Stomach (tissue), 19 donors: ENCODE measurements around the gene GLCCI1. TPM values are rescaled to one million over a fixed set of nuclear protein-coding genes. Genes with fewer than 3 reads are reported as not detected.

Source experiments
- DNase-seq, 2 donors: peaks; one replicate each; pipeline versions ENCODE4 v3.0.0 to v3.0.0-alpha.2; 2013 to 2019
- H3K27ac ChIP-seq, 5 donors: fragments of 200-600 bp in 4 of 5; sonication (generic) in 4 of 5; one replicate each; pipeline ENCODE4 v1.5.1; 2013 to 2019; ENCODE audit warnings: mild to moderate bottlenecking in 1 of 5, moderate library complexity in 1 of 5
- H3K27me3 ChIP-seq, 3 donors: fragments of 200-600 bp; sonication (generic); one replicate each; pipeline ENCODE4 v1.5.1; 2017 to 2019; ENCODE audit warnings: mixed run types in 1 of 3
- H3K36me3 ChIP-seq, 4 donors: fragments of 200-600 bp; sonication (generic); 1 replicate in 3 of 4; 2 replicates in 1 of 4; pipeline ENCODE4 v1.5.1; 2016 to 2019
- H3K4me1 ChIP-seq, 4 donors: fragments of 200-600 bp; sonication (generic); one replicate each; pipeline ENCODE4 v1.5.1; 2016 to 2019
- H3K4me3 ChIP-seq, 4 donors: fragments of 200-600 bp; sonication (generic) in 3 of 4; one replicate each; pipeline ENCODE4 v1.5.1; 2016 to 2019; ENCODE audit warnings: mild to moderate bottlenecking in 1 of 4
- H3K9me3 ChIP-seq, 4 donors: fragments of 200-600 bp; sonication (generic); one replicate each; pipeline ENCODE4 v1.5.1; 2016 to 2019
- EP300 ChIP-seq: sonication (generic); formaldehyde crosslinking; IDR thresholded peaks from one replicate; pipeline ENCODE4 v1.6.1; 2017; ENCODE audit warnings: antibody characterized with exemption
- POLR2A ChIP-seq, 4 donors: fragments of 450-650 bp; IDR thresholded peaks; one replicate each; pipeline ENCODE4 v1.6.1; 2016; ENCODE audit warnings: antibody characterized with exemption in 4 of 4, control low read depth in 2 of 4, mild to moderate bottlenecking in 1 of 4, moderate library complexity in 1 of 4
- POLR2AphosphoS5 ChIP-seq, 3 donors: sonication (generic); formaldehyde crosslinking; IDR thresholded peaks; one replicate each; pipeline ENCODE4 v1.6.1; 2016; ENCODE audit warnings: antibody characterized with exemption in 3 of 3
- WGBS, 5 donors: extraction: QIAGEN DNeasy Blood & Tissue Kit in 3 of 5; methylation state at CpG; one replicate each; pipeline versions ENCODE4 v1.1.5 to v1.1.7; 2013 to 2018; 5-methylcytosine and 5-hydroxymethylcytosine counted together
- intact Hi-C: fragments of 100-400 bp; cut with DNase I; formaldehyde crosslinking; loops from one replicate; pipeline ENCODE4 v1.15.1; 2023; ENCODE audit warnings: low total_unique reads
- long read RNA-seq, 10 donors: transcript quantifications; one replicate each; lab custom pipeline, GENCODE V29; 2026
- polyA plus RNA-seq, 3 donors: library from polyadenylated mRNA; stranded (reverse); fragments of 200-250 nt; gene quantifications; one replicate each; pipeline ENCODE4 v1.2.3, GENCODE V29; 2013
- total RNA-seq, 5 donors: library from RNA; depleted of rRNA; stranded (reverse); fragments of >200 nt; gene quantifications; one replicate each; pipeline versions ENCODE4 v1.1.0 to v1.2.3, GENCODE V29; 2014 to 2016
- TF ChIP-seq, protein P1 (sequence below), 7 experiments: fragments of 450-650 bp in 4 of 7; fragments of 200-600 bp in 3 of 7; sonication (generic) in 3 of 7; IDR thresholded peaks; one replicate each; pipeline ENCODE4 v1.5.1; 2016 to 2019; ENCODE audit warnings: antibody characterized with exemption in 7 of 7, control low read depth in 2 of 7, mild to moderate bottlenecking in 1 of 7
- donor health status: healthy with polysubstance abuse.
- donor health status: Bipolar disorder and iron deficiency.
- donor health status: healthy.

GLCCI1 gene
- 10 to 100 TPM in 4 of 5 donors, 1 to 10 TPM in 1; 4.6 to 60.9 (median 26.6) TPM for total RNA-seq
- polyA plus RNA-seq, result 1 to 10 TPM; 2.6 to 3.2 (median 3.0) TPM
- long read RNA-seq, donor 1, partial matches to known transcripts, result 0 of 2 reads
- long read RNA-seq, donor 1, other reads (novel, unspliced or antisense), result 0 of 2 reads
- long read RNA-seq, donor 2, result 0 reads
- long read RNA-seq, donor 3, full-length matches to known transcripts, result 1 of 1 reads
- long read RNA-seq, donor 3, partial matches to known transcripts, result 0 of 1 reads
- long read RNA-seq, donor 3, other reads (novel, unspliced or antisense), result 0 of 1 reads
- long read RNA-seq, donor 4, result 0 reads
- long read RNA-seq, donor 5, full-length matches to known transcripts, result 1 of 1 reads
- long read RNA-seq, donor 5, partial matches to known transcripts, result 0 of 1 reads
- long read RNA-seq, donor 5, other reads (novel, unspliced or antisense), result 0 of 1 reads
- long read RNA-seq, donor 6, full-length matches to known transcripts, result 1 of 1 reads
- long read RNA-seq, donor 6, partial matches to known transcripts, result 0 of 1 reads
- long read RNA-seq, donor 6, other reads (novel, unspliced or antisense), result 0 of 1 reads
- long read RNA-seq, donor 7, full-length matches to known transcripts, result 4 of 4 reads
- long read RNA-seq, donor 7, partial matches to known transcripts, result 0 of 4 reads
- long read RNA-seq, donor 7, other reads (novel, unspliced or antisense), result 0 of 4 reads
- long read RNA-seq, donor 8, full-length matches to known transcripts, result 2 of 2 reads
- long read RNA-seq, donor 8, partial matches to known transcripts, result 0 of 2 reads
- long read RNA-seq, donor 8, other reads (novel, unspliced or antisense), result 0 of 2 reads
- long read RNA-seq, donor 9, partial matches to known transcripts, result 9 of 15 reads
- long read RNA-seq, donor 9, other reads (novel, unspliced or antisense), result 5 of 15 reads
- long read RNA-seq, donor 10, partial matches to known transcripts, result 0 of 1 reads
- long read RNA-seq, donor 10, other reads (novel, unspliced or antisense), result 0 of 1 reads

DNA sequence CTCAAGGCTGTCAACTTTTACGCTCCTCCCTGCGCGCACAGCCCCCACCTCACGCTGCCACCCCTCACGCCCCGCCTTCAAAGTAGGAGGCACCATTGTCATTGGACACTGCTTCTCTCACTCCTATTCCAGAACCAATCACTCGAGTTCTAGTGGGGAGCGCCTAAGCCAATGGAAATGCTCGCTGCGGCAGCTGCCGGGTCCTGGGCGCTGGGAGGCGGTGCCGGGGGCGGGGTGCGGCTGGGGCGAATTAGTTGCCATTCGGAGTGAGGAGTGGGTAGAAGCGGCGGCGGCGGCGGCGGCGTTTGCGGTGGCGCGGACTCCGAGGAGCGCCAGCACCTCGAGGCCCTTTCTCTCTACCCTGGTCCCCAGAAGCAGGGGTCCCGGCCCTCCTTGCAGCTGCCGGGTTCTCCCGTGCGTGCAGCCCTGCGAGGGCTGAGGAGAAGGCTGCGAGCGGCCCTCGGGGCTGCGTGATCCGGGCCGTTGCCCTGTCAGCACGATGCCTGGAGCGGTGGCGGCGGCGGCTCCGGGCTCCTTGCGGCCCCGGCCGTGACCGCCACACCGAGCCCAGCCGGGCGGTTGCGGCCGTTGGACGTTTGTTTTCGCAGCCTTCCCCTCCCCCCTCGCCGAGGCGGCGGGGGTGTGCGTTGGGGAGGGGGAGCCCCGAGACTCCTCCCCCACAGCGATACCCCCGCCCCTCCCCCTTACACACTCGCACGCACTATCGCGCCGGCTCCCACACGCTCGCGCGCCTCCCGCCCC, at the start of gene GLCCI1:
TSS of gene GLCCI1 (plus strand) at position 253 of the 762 bp plus-strand sequence. CDS start 555 bp downstream, outside the sequence.
- WGBS, 5 donors, result 0 to 1% (median 0%) methylated on average over 40 to 77 of the region's 77 CpGs
- peaks cover 0 to 43% (median 26%) of the 10 kb centered on the region in 4 donors for H3K4me1 ChIP-seq
- intact Hi-C loops, result no loop called here
- H3K27ac ChIP-seq, result peak within 1 kb of the TSS; percentile 96 to 99 (median 98)
- TF ChIP-seq POLR2A (IDR thresholded peaks at IDR 0.05) (peak in 2 of 4 donors; percentile 82 to 86), POLR2AphosphoS5 (IDR thresholded peaks at IDR 0.05) (peak; percentile 20 to 80 (median 49))
- TF ChIP-seq, protein P1, sequence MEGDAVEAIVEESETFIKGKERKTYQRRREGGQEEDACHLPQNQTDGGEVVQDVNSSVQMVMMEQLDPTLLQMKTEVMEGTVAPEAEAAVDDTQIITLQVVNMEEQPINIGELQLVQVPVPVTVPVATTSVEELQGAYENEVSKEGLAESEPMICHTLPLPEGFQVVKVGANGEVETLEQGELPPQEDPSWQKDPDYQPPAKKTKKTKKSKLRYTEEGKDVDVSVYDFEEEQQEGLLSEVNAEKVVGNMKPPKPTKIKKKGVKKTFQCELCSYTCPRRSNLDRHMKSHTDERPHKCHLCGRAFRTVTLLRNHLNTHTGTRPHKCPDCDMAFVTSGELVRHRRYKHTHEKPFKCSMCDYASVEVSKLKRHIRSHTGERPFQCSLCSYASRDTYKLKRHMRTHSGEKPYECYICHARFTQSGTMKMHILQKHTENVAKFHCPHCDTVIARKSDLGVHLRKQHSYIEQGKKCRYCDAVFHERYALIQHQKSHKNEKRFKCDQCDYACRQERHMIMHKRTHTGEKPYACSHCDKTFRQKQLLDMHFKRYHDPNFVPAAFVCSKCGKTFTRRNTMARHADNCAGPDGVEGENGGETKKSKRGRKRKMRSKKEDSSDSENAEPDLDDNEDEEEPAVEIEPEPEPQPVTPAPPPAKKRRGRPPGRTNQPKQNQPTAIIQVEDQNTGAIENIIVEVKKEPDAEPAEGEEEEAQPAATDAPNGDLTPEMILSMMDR (IDR thresholded peaks at IDR 0.05), result no peak
- peak within 1 kb of the TSS; percentile 89 to 98 (median 95) for H3K4me3 ChIP-seq
- H3K36me3 ChIP-seq, result no peaks in the 10 kb centered on the region
- H3K9me3 ChIP-seq, result no peaks in the 10 kb centered on the region
- H3K27me3 ChIP-seq, result no peaks in the 10 kb centered on the region
- peak; percentile 96 to 99 for DNase-seq

- H3K9me3 ChIP-seq, result no peaks in the 10 kb centered on the region
- 45 to 64% (median 48%) methylated on average over 2 of the region's 2 CpGs for WGBS, 5 donors
- peaks cover 0 to 50% (median 22%) of the 10 kb centered on the region in 4 donors for H3K4me1 ChIP-seq
- H3K36me3 ChIP-seq, result no peaks in the 10 kb centered on the region
- H3K4me3 ChIP-seq, result no peak overlapping the region
- no peak for DNase-seq
- no peak for TF ChIP-seq EP300
- TF ChIP-seq, protein P1 (IDR thresholded peaks at IDR 0.05), result no peak
- H3K27me3 ChIP-seq, result no peaks in the 10 kb centered on the region
- intact Hi-C loops, result no loop called here
- H3K27ac ChIP-seq, result peak overlapping the region in 1 of 5 donors; percentile 62
These were observed 49.1 kb upstream of the GLCCI1 start for GRCh38 chr7:7919449-7919945.

DNA sequence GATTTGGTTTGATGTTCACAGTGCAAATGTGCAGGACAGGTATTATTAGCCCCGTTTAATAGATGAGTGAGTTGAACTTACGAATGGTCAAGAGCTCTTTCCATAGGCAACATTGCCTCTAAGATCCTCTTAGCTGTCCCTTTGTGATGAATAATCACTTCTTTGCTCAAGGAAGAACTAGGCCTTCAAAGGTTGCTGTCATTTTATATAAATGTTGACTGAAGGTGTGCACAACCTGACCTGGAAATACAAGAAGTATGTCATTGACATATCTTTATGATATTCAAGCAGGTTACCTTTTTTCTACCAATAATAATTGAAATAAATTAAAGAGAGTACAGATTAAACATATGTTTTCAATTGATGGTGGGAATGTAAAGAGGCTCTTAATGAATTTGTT, 48.5 kb upstream of the GLCCI1 start:
- no peak for DNase-seq
- TF ChIP-seq, protein P1 (IDR thresholded peaks at IDR 0.05), result no peak
- TF ChIP-seq POLR2AphosphoS5 (IDR thresholded peaks at IDR 0.05), result no peak
- no peak for TF ChIP-seq POLR2A (IDR thresholded peaks at IDR 0.05)
- TF ChIP-seq EP300, result no peak
- 48 to 72% (median 66%) methylated on average over 2 of the region's 2 CpGs for WGBS, 5 donors
- H3K4me3 ChIP-seq, result peak overlapping the region in 1 of 4 donors; percentile 23
- intact Hi-C loops, result no loop called here
- H3K9me3 ChIP-seq, result no peaks in the 10 kb centered on the region
- H3K4me1 ChIP-seq, result peaks cover 0 to 50% (median 22%) of the 10 kb centered on the region in 4 donors
- H3K27ac ChIP-seq, result peak overlapping the region in 3 of 5 donors; percentile 10 to 62 (median 27)
- H3K27me3 ChIP-seq, result no peaks in the 10 kb centered on the region
- no peaks in the 10 kb centered on the region for H3K36me3 ChIP-seq
